HG03520 (cell line): ENCODE measurements around the gene NCS1.

ENCODE experiments used
- ATAC-seq: cut with Tn5 transposase; IDR thresholded peaks from one replicate; pipeline ENCODE4 v1.9.1; 2021; ENCODE audit warnings: mild to moderate bottlenecking, moderate library complexity; ENCODE audit not compliant: unreplicated experiment

The NCS1 gene

GRCh38 chr9:130211548-130212226 is 39.5 kb downstream of the NCS1 start:
- ATAC-seq = no peak

GRCh38 chr9:130212543-130213297 is 40.5 kb downstream of the NCS1 start:
- no peak for ATAC-seq

DNA sequence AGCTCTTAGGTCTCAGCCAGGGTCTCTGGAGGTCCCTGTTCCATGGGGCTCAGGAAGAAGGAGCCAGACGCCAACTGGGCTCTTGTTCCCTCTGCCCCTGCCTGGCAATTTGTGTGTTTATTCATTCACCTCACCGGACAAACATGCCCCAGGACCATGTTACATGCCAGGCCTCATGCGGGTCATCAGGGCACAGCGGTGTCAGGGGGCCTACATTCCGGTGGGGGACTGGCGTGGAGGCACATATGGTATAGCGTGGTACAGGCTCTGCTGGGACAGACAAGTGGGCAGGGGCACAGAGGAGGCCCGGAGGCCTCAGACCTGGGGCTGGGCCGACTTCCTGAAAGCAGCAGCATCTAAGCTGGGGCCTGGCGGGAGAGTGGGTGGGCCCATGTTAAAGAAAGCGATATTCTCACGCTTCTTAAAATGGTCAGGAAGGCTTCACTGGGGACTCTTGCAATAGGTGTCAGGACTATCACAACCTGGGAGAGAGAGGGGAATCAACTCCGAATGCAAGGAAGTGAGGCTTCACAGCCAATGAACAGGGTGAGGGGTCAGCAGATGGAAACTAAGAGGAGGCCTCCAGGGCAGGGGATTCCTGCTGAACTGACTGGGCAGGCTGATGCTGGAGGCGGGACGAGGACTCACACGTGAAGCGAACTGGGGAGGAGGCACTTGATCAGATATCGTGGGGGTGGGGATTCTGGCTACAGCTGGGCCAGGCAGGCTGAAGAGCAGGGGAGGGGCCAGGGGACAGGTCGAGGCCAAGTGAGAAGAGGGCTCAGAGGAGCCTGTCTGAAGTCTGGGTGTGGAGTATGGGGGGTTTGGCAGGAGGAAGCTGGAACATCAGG is 41.9 kb downstream of the NCS1 start:
- no peak for ATAC-seq

DNA sequence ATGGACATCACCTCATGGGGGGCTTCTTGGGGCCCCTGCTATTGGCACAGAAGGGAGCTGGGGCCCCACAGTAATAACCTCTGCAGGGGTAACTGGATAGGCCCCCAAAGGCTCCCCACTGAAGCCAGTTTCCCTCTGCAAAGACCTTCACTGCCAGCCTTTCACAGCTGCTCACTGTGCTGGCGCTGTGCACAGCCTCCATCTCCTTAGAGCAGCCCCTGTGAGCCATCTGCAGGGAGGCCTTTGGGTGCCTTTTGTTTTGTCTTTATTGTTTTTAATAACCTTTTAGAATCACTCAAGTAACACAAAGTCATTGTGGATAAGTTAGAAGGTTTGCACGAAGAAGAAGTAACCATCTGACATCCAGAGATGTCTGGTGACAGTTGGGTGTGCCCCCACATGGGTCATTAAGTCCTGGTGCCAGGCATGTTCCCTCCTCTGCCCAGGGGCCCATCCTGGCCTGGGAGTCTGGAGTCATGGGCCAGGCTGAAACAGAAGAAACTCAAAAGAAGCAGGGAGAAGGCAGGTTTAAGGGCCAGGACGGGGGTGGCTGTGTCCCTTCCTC is 42.7 kb downstream of the NCS1 start:
- no peak for ATAC-seq

DNA sequence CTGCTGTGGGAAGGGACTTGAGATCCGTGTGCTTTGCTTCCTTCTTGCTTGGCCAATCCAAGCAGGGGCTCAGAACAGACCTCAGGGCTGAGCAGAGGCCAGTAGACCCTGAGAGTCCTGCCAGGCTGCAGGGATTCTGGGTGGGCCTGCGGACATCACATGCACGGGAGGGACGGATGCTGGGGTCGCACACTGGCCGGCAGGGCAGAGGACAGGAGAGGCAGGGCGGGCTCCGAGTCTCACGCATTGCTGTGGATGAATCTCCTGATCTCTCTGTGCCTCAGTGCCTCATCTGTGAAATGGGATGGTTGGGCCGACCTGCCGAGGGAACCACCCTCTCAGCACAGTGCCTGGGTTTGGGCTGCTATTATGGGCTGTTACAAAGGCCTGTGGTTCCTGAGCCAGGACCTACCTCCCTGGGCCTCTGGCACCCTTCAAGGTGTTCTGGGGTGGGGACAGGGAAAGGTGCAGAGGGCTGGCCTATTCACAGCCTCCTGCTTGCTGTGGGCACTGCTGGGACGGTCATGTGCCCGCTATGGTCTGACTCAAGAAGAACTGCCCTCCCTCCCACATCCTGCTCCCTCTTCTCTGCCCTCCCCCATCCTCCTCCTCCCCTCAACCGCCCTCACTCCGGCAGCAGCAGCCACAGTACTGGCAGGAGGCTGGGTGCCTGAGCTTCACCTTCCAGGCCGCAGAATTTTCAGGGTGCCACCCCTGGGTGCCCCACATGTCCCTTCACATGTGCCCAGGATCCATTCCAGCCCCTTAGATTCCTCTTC is 43.3 kb downstream of the NCS1 start:
- no peak for ATAC-seq

GRCh38 chr9:130217838-130218237 is 45.6 kb downstream of the NCS1 start:
- no peak for ATAC-seq

DNA sequence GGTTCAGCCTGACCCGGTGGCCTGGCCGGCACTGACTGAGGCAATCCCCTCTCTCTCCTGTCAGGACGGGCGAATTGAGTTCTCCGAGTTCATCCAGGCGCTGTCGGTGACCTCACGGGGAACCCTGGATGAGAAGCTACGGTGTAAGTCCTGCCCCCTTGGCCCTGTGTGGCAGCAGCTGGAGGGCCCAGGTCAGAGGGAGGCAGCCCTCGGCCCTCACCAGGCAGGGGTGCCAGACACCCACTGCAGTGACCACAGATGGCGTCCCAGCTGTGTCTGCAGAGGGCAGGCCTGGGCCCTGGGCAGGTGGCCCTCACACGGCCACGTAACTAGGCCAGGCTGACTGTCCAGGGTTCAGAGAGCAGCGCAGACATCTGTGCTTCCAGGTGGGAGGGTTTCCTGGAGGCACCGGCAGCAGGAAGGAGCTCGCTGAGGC is 47.5 kb downstream of the NCS1 start:
- ATAC-seq = no peak

DNA sequence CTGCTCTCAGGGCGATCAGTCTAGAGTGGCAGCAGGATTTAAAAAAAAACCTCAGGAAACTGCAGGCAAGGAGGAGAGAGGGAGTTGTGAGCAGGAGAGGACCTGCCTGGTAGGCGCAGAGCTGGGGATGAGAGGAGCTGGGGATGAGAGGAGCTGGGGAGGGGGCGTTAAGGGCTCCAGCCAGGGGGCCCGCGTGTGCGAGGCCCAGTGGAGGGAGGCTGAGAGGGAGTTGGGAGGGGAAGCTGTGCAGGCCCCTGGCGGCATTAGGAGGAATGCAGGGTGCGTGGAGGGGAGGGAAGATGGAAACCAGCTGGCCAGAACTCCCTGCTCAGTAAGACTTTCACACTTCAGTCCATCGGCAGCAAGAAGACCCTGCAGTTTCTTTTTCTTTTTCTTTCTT is 48.1 kb downstream of the NCS1 start:
- no peak for ATAC-seq

DNA sequence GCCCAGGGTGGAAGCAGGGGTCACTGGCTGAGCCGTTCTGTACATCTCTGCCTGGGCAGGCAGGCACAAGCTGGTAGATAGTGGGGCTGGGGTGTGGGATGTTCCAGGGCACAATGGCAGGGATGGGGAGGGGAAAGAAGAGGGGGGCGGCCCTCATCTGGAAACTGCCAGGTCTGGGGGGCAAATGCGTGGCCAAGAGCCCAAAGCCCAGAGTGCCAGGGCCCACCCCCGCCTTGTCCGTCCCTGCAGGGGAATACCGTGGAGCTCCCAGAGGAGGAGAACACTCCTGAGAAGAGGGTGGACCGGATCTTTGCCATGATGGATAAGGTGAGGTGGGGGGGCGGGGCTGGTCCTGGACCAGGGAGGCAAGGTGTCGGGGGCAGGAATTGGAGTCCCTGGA is 50.6 kb downstream of the NCS1 start:
- no peak for ATAC-seq

- ATAC-seq = no peak
Measured at GRCh38 chr9:130225071-130225470, 52.9 kb downstream of the NCS1 start.

DNA sequence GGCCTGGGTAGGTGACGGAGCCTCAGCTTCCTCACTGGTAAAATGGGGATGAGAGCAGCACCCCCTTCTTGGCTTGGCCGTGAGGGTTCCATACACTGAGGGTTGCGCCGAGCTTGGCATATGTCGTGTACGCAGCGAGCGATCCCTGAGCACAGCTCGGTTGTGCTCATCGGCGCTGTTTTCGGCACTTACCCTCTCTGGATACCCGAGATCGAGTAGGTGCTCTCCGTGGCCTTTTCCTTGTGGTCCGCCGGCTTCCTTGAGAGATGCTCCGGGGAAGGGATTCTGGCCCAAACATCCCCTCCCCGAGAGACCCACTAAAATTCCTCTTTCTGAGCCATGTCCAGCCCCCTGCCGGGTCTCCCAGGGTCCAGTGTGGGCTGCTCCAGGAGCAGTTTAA is 53.4 kb downstream of the NCS1 start:
- ATAC-seq = no peak

DNA sequence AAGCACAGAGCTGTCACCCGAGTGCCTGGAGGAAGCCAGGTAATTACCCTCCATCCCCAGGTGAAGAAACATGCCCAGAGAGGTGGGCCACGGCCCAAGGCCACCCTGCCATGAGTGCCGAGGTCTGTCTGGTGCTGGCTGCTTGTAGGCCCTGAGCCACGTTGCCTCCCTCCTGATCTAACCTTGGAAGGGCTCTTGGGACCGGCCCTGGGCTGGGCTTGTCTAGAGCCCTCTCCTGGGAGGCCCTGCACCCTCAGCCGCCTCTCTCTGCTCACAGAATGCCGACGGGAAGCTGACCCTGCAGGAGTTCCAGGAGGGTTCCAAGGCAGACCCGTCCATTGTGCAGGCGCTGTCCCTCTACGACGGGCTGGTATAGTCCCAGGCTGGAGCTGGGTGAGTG is 53.9 kb downstream of the NCS1 start:
- ATAC-seq = no peak

DNA sequence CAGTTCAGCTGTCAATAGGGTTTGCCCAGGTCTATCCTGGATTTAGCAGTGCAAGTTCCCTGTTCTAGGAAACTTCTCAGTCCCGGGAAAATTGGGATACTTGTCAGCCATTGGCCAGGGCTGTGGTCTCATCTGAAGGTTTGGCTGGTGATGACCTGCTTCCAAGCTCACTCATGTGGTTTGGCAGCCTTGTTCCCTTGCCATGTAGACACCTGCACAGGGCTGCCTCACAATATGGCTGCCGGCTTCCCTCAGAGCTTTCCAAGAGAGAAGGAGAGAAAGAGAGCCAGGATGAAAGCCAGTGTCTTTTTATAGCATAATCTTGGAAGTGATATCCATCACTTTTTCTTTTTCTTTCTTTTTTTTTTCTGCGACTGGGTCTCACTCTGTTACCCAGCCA is 55.6 kb downstream of the NCS1 start:
- ATAC-seq = no peak

GRCh38 chr9:130229759-130230158 is 57.6 kb downstream of the NCS1 start:
- ATAC-seq = no peak

DNA sequence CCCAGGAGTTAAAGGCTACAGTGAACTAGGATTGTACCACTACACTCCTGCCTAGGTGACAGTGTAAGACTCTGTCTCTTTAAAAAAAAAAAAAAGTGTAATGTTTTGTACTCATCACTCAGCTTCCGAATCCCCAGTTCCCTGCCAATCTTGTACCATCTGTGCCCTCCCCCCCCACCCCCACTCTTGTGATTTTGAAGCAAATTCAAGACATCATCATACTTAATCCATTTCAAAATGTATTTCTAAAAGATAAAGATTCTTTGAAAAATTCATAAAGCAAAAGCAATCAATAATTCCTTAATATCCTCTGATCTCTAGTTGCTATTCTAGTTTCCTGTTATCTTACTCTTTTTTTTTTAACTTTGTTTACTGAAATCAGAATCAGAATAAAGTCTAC is 58.4 kb downstream of the NCS1 start:
- ATAC-seq = no peak

DNA sequence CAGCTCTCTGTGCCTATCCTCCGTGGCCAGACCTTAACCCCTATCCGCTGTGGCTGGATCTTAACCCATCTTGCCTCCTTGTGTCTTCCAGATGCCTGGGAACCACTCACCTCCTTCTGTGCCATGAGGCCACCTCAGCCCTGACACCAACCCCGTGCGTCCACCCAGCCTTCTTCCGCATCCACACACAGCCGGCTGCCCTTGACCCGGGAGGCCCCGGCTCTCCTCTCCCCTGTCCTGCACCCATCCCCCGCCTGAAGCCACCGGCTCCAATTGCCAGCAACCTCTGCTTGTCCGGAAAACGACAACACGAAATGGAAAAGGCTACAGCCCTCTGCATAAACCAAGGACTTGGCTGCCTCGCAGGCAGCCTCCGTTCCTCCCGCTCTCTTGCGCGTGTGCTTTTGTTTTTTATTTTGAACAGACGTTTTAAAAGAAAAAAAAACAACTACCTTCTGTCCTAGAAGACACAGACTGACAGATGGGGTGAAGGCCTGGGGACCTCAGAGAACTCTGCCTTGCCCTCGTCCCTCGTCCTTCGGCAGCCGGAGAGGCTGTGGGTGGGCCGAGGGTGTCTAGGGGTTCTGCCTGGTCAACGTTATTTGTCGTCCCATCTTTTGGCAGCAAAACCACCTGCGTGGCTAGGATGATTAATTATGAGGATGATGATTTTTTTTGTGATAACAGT is 60.8 kb downstream of the NCS1 start:
- no peak for ATAC-seq

- ATAC-seq = no peak
Measured at GRCh38 chr9:130233587-130233945, 61.4 kb downstream of the NCS1 start.

DNA sequence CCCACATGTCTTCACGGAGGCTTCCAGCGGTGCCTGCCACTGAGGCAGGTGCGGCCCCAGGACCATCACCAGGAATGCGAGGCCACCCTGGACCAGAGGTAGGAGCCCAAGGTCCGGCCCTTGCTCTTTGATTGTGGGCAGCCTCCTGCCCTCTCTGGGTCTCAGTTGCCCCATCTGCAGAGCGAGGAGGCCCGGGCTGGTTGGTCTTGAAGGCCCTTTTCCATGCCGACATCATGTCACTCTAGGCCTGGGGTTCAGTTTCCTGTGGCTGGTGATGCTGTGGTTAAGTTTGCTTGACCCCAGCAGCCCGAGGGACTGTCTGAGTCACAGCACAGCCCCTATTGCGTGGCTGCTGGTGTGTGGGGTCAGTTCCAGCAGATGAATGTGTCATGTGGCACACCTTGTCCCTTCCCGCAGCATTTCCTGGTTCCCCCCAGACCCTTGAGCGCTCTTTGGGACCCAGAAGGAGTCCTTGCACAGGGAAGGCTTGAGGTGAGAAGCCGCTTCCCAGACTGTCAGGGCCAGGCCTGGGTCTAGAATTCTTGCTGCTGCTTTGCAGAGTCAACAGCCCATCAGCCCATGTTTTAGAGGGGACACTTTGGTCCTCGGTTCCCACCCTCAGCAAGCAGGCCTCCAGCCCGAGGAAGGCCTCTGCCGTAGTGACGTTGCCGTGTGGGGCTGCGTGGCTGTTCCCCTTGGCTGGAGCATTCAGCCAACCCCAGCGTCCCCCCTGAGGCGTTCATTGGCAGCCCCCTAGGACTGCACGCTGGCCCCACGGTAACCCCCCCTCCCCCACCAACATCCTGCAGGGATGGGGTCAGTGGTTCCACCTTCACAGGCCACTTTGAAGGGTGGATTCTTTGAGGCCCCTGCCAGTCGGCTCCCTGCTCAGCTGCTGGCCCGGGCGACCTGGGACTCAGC is 62.4 kb downstream of the NCS1 start:
- no peak for ATAC-seq
